Activated T-cell treated with anti-CD3 and anti-CD28 coated beads for 4 hours (primary cell): ENCODE measurements around the gene ADH4.
A peak's percentile ranks its signal among the peaks of the same experiment; 100 is the strongest.
"Not testable (repeated sequence)": the region's sequence is repeated elsewhere in the genome, so short reads cannot be mapped to it uniquely, and the experiment has no call there.

Source experiments
- DNase-seq: peaks from one replicate; pipeline ENCODE4 v3.0.0-alpha.2; 2020

ADH4 gene

GRCh38 chr4:99131378-99131777 is 12.7 kb downstream of the ADH4 start:
- DNase-seq = no peak

- no peak for DNase-seq
Measured at GRCh38 chr4:99126376-99126775, 17.7 kb downstream of the ADH4 start.

GRCh38 chr4:99121008-99121407 is 23.1 kb downstream of the ADH4 start:
- no peak for DNase-seq

- DNase-seq = no peak
Measured at GRCh38 chr4:99120501-99120900, 23.6 kb downstream of the ADH4 start.

- no peak for DNase-seq
Measured at GRCh38 chr4:99117876-99118693, 26.0 kb downstream of the ADH4 start.

GRCh38 chr4:99117122-99117841 is 26.8 kb downstream of the ADH4 start:
- DNase-seq = not testable (repeated sequence)

- not testable (repeated sequence) for DNase-seq
Measured at GRCh38 chr4:99109286-99109685, 34.8 kb downstream of the ADH4 start.

GRCh38 chr4:99104153-99104552 is 39.9 kb downstream of the ADH4 start:
- DNase-seq = no peak

GRCh38 chr4:99103166-99103565 is 40.9 kb downstream of the ADH4 start:
- DNase-seq = no peak

GRCh38 chr4:99102634-99103033 is 41.5 kb downstream of the ADH4 start:
- DNase-seq = no peak

GRCh38 chr4:99100876-99101275 is 43.2 kb downstream of the ADH4 start:
- no peak for DNase-seq

GRCh38 chr4:99099814-99100213 is 44.3 kb downstream of the ADH4 start:
- DNase-seq = not testable (repeated sequence)

GRCh38 chr4:99099311-99099710 is 44.8 kb downstream of the ADH4 start:
- DNase-seq = no peak

GRCh38 chr4:99091841-99092240 is 52.3 kb downstream of the ADH4 start:
- not testable (repeated sequence) for DNase-seq

GRCh38 chr4:99091216-99091575 is 52.9 kb downstream of the ADH4 start:
- no peak for DNase-seq

- DNase-seq = no peak
Measured at GRCh38 chr4:99090481-99091215, 53.4 kb downstream of the ADH4 start.

GRCh38 chr4:99088481-99089365 is 55.4 kb downstream of the ADH4 start, which contains the start of gene ADH5:
ADH5 (minus strand) TSS chr4:99088788; CDS start chr4:99088700, 88 bp downstream.
- DNase-seq = peak; percentile 87

GRCh38 chr4:99088023-99088449 is 56.1 kb downstream of the ADH4 start:
- DNase-seq = peak; percentile 1

GRCh38 chr4:99084595-99084994 is 59.5 kb downstream of the ADH4 start:
- DNase-seq = no peak

GRCh38 chr4:99082192-99082591 is 61.9 kb downstream of the ADH4 start:
- DNase-seq = no peak

GRCh38 chr4:99080869-99081268 is 63.2 kb downstream of the ADH4 start:
- DNase-seq = not testable (repeated sequence)

- DNase-seq = no peak
Measured at GRCh38 chr4:99079625-99080295, 64.3 kb downstream of the ADH4 start.
